Measurements from ENCODE around the gene HAUS2.

Gene HAUS2

DNA sequence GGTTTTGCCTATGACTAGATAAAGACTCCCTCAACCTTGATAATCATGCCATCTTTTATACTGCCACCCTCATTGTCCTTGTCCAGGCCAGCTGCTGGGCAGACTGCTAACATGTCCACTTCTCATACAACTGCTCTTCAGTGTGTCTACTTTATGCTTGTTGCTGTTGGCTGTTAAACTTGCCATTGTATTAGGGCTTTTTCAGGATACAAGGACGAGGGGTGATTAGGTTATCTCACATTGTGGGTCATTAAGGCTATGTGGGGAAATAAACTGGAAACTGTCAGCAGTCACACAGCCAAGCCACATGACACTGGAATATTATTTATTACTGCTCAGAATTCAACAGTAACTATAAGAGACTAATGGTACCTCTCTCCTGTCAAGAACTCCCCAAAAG, 62.9 kb downstream of the HAUS2 start:
- no peak for DNase-seq

DNA sequence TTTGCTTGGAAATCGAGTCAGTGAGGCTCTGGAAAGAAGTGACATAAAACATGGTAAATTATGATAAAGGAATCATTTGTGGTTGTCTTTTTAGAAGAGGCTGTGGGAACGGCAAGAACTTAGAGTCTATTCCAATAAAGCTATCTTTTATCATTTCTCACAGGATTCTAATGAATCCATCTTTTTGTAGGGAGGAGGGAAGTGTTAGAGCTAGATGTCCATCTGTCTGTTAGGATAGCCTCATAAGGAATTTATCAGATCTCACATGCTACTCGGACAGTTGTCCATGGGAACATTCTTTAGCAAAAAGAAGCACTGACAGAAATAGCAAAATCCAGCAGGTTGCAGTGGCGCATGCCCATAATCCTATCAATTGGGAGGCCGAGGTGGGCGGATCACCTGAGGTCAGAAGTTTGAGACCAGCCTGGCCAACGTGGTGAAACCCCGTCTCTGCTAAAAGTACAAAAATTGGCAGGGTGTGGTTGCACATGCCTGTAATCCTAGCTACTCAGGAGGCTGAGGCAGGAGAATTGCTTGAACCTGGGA, 63.8 kb downstream of the HAUS2 start:
- DNase-seq = no peak

DNA sequence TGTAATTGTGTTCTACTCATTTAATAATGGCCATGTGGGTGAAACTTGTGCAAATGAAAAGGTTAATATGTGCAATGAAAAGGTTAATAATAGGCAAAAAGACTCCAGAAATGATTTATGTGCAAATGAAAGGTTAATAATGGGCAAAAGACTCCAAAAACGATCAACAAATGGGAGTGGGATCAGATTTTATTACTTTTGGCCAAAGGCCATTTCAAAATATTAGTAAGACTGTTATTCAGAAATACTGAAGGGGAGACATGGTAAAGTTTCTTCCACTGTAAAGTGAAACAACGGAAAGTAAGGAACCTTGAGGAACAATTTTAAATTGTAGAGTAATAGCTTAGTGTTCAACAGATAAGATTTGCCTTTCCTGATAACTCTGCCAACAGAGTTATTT, 67.5 kb downstream of the HAUS2 start:
- no peak for DNase-seq
